HT-29 (cell line): ENCODE results near the gene FUT6. TPM values are rescaled to one million over a fixed set of nuclear protein-coding genes. Genes with fewer than 3 reads are reported as not detected.
"Not testable (repeated sequence)": the region's sequence is repeated elsewhere in the genome, so short reads cannot be mapped to it uniquely, and the experiment has no call there.

Experiments used
- DNase-seq: peaks from one replicate; pipeline ENCODE4 v3.0.0-alpha.2; 2015; ENCODE audit warnings: low spot score
- total RNA-seq: library from RNA; depleted of rRNA; stranded (reverse); fragments of >200 nt; shearing (Covaris generic); gene quantifications from 2 replicates; pipeline ENCODE4 v1.2.3, GENCODE V29; 2014; rRNA removed

FUT6 gene
- not detected in 2 replicates for total RNA-seq

DNA sequence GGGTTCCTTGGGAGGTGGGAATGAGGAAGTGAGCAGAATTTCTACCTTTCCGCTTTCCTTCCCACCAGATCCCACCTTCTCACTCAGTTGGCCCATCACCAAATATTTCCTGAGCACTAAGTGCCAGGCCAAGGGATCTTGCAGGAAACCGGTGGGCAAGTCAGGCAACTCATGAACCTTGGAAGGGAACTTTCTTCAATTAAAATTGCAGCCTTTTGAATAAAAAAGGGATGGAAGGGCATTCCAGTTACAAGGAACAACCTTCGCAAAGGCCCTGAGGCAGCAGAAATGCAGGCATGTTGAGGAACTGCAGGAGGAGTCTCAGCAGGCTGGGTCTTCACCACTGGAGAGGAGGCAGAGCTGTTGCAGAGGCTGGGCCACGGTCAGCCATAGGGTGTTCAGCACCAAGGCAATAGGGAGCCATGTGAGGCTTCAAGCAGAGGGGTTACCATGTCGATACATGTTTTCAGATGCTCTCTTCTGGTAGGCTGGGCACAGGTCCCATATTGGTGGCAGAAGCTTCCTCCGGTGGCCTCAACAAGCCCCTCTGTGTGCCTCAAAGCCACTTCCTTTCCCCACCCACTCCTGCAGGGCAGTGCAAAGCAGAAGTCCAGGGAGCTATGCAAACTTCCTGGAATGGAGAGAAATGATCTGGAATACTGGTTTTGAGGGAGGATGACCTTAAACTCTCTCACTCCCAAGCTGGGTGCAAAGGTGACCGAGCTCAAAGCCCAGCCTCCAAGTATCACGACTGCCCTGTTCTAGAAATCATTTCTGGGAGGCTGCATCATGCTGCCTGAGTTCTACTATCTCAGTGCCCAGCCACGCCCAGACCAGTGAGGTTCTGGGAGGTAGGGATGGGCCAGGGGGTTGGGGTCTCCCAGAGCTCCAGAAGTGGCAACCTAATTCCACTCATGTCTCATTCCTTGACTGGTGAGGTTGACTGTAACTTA lies at the start of gene FUT6:
TSS of gene FUT6 (minus strand) at position 638 of the 953 bp plus-strand sequence. CDS start 7,135 bp downstream, outside the sequence.
- DNase-seq = no peak

- not testable (repeated sequence) for DNase-seq
These were observed 44.7 kb upstream of the FUT6 start for GRCh38 chr19:5884065-5884811.

GRCh38 chr19:5883157-5883873 lies 43.8 kb upstream of the FUT6 start:
- DNase-seq = not testable (repeated sequence)

GRCh38 chr19:5882421-5882968 lies 43.0 kb upstream of the FUT6 start:
- DNase-seq = no peak

GRCh38 chr19:5881543-5882299 lies 42.2 kb upstream of the FUT6 start:
- no peak for DNase-seq

GRCh38 chr19:5880604-5881078 lies 41.1 kb upstream of the FUT6 start:
- no peak for DNase-seq

GRCh38 chr19:5880196-5880595 lies 40.7 kb upstream of the FUT6 start:
- DNase-seq = no peak

GRCh38 chr19:5877882-5878281 lies 38.4 kb upstream of the FUT6 start:
- DNase-seq = no peak

GRCh38 chr19:5877427-5877826 lies 37.9 kb upstream of the FUT6 start:
- no peak for DNase-seq

DNA sequence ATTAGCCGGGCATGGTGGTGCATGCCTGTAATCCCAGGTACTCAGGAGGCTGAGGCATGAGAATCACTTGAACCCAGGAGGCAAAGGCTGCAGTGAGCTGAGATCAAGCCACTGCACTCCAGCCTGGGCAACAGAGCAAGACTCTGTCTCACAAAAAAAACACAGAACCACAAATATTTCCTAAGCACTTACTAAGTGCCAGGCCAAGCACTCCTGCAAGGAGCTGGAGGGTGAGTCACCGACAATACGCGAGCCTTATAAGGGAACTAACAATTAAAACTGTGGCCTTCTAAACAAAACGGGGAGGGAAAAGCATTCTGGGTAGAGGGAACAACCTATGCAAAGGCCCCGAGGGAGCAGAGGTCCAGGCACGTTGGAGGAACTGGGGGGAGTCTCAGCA lies 35.0 kb upstream of the FUT6 start:
- DNase-seq = not testable (repeated sequence)

GRCh38 chr19:5873617-5874199 lies 34.2 kb upstream of the FUT6 start:
- DNase-seq = no peak

DNA sequence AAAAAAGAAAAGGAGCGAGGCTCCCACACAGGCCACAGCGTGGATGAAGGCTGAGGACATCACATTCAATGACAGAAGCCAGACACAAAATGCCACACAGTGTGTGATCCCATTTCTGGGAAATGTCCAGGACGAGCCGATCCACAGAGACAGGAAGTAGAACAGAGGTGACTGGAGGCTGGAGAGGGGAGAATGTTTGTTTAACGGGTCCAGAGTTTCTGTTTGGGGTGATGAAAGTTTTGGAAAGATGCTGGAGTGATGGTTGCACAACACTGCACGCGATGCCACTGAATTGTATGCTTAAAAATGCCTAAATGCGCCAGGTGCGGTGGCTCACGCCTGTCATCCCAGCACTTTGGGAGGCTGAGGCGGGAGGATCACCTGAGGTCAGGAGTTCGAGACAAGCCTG lies 31.5 kb upstream of the FUT6 start:
- DNase-seq = no peak

- no peak for DNase-seq
These were observed 28.0 kb upstream of the FUT6 start for GRCh38 chr19:5867201-5868136.

DNA sequence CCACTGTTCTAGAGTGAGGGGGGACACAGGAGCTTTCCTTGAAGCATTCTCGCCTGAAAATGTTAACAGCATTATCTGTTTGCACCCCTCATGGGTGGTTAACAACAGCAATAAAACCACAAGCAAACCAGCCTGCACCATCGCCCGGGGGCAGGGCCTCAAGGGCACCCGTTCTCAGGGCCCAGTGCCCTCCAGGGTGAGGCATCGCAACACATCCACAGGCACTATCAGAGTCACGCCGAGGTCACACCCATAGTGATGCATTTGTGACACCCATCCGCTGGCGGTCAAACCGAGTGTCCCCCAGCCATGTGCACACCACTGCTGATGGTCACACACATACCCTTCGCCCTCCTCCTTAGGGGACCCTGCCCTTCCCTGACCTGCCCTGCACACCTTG lies 26.3 kb upstream of the FUT6 start:
- DNase-seq = no peak

DNA sequence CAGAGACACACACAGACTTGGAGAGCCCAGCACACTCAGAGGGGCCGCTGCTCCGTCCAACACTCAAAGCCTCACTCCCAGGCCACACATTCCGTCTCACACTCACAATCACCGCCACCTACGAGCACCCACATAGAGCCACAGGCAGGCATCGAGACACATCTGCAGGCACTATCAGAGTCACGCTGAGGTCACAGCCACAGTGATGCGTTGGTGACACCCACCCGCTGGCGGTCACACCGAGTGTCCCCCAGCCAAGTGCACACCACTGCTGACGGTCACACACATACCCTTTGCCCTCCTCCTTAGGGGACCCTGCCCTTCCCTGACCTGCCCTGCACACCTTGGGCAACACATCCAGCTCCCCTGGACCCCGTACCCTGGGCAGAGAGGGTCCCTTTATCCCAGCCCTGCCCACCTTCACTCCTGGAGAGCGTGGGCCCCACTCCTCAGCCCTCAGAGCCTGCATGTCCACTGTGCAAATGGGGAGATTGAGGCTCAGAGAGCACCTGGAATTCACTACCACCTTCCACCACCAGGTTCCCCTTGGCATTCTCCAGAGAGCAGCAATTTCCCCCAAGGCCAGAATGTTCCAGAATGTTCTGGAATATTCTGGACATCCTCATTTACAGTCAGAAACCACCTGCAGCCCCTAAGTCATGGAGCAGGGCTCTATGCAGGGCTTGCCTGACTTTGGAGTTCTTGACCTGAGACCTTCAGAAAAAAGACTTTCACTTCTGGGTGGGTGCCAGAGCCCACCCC lies 25.4 kb upstream of the FUT6 start:
- no peak for DNase-seq

DNA sequence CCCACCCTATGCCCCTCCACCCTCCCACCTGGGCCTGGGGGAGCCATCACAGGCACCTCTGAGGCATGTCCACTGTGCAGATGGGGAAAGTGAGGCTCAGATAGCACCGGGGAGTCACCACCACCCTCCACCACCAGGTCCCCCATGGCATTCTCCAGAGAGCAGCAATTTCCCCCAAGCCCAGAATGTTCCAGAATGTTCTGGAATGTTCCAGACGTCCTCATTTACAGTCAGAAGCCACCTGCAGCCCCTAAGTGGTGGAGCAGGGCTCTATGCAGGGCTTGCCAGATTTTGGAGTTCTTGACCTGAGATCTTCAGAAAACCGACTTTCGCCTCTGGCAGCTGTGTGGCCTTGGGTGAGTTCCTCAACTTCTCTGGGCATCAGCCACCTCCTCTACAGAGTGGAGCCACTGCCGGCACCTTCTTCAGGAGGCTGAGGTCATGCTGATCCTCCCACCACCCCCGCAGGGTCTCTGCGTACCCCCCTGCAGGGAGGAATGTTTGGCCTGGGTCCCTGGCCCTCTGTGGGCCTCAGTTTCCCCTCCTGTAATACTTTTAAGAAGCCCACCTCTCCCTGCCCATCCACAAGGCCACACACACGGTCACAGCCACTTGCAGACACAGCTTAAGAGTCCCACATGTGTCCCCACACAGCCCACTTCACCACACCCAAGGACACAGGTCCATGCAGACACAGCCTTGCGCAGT lies 24.7 kb upstream of the FUT6 start:
- no peak for DNase-seq

DNA sequence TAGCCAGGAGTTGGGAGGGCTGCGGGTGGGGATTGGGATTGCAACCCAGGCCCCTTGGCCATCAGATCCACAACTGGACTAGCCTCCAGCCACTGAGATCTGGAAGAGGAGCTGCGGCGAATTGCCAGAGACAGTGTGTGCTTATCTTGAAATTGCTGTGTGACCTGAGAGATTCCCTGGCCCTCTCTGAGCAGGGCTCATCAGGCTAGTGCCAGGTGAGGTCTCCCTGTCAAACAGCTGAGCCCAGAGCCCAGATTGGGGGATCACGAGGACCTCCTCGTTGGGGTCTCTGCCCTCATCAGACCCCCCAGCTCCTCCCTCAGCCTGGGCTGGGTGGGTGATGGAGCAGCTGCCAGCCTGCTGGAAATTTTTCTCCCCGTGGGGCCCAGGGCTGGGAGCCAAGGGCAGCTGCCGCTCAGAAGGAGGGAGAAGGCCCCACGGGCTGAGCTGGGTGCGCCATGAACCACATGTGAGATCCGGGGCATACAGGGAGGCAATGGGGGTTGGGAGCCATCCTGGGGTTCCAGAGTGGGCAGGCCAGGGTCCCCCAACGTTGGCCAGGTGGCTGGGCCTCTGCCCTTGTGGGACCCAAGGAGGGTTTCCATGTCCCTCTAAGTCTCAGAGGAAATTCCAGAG lies 23.6 kb upstream of the FUT6 start:
- DNase-seq = no peak
